Neutrophil (primary cell): ENCODE measurements around the gene EPB41L4B.

ENCODE experiments used
- H3K27ac ChIP-seq: fragments of 200-600 bp; sonication (generic); 2 replicates; pipeline ENCODE4 v1.5.1; 2016; ENCODE audit warnings: mild to moderate bottlenecking, moderate library complexity
- H3K27me3 ChIP-seq: fragments of 200-600 bp; sonication (generic); 2 replicates; pipeline ENCODE4 v1.6.0; 2016; ENCODE audit warnings: mild to moderate bottlenecking
- H3K36me3 ChIP-seq: fragments of 200-600 bp; sonication (generic); 2 replicates; pipeline ENCODE4 v1.5.1; 2017
- H3K4me1 ChIP-seq, 2 experiments: fragments of 200-600 bp in 1 of 2; sonication (generic) in 1 of 2; 1 replicate in 1 of 2; 2 replicates in 1 of 2; pipeline versions ENCODE4 v1.5.1 to v1.6.1; 2013 to 2016; ENCODE audit warnings: low read depth in 1 of 2, low read length in 1 of 2, mild to moderate bottlenecking in 1 of 2, moderate library complexity in 1 of 2; ENCODE audit not compliant: control insufficient read depth in 1 of 2, insufficient read depth in 1 of 2
- H3K4me3 ChIP-seq, 2 experiments: fragments of 200-600 bp in 1 of 2; sonication (generic) in 1 of 2; 1 replicate in 1 of 2; 2 replicates in 1 of 2; pipeline ENCODE4 v1.5.1; 2013 to 2016; ENCODE audit warnings: low read depth in 1 of 2, low read length in 1 of 2, mild to moderate bottlenecking in 1 of 2, moderate library complexity in 1 of 2
- H3K9me3 ChIP-seq: fragments of 200-600 bp; sonication (generic); 2 replicates; pipeline ENCODE4 v1.5.1; 2016
- CTCF ChIP-seq: fragments of 200-600 bp; sonication (generic); IDR thresholded peaks from 2 replicates; pipeline ENCODE4 v1.5.1; 2016; ENCODE audit warnings: antibody characterized with exemption

The EPB41L4B gene

GRCh38 chr9:109253637-109254284 lies 67.1 kb downstream of the EPB41L4B start:
- Histone ChIP-seq H3K36me3 (no peaks in the 10 kb centered on the region), H3K9me3 (no peaks in the 10 kb centered on the region), H3K27me3 (peaks cover 21% of the 10 kb centered on the region), H3K4me1 (no peaks in the 10 kb centered on the region), H3K27ac (no peak overlapping the region), H3K4me3 (no peak overlapping the region)
- no peak for TF ChIP-seq CTCF

GRCh38 chr9:109253241-109253636 lies 67.6 kb downstream of the EPB41L4B start:
- H3K9me3 ChIP-seq, result no peaks in the 10 kb centered on the region
- no peaks in the 10 kb centered on the region for H3K4me1 ChIP-seq
- TF ChIP-seq CTCF, result no peak
- H3K27me3 ChIP-seq, result peaks cover 17% of the 10 kb centered on the region
- H3K27ac ChIP-seq, result no peak overlapping the region
- no peak overlapping the region for H3K4me3 ChIP-seq
- H3K36me3 ChIP-seq, result no peaks in the 10 kb centered on the region

GRCh38 chr9:109252291-109252690 lies 68.6 kb downstream of the EPB41L4B start:
- TF ChIP-seq CTCF, result no peak
- H3K4me1 ChIP-seq, result no peaks in the 10 kb centered on the region
- no peak overlapping the region for H3K27ac ChIP-seq
- H3K9me3 ChIP-seq, result no peaks in the 10 kb centered on the region
- peaks cover 18% of the 10 kb centered on the region for H3K27me3 ChIP-seq
- H3K36me3 ChIP-seq, result no peaks in the 10 kb centered on the region
- no peak overlapping the region for H3K4me3 ChIP-seq

GRCh38 chr9:109251776-109252106 lies 69.1 kb downstream of the EPB41L4B start:
- H3K36me3 ChIP-seq, result no peaks in the 10 kb centered on the region
- TF ChIP-seq CTCF, result no peak
- no peaks in the 10 kb centered on the region for H3K4me1 ChIP-seq
- no peak overlapping the region for H3K4me3 ChIP-seq
- peaks cover 16% of the 10 kb centered on the region for H3K27me3 ChIP-seq
- no peak overlapping the region for H3K27ac ChIP-seq
- H3K9me3 ChIP-seq, result no peaks in the 10 kb centered on the region

GRCh38 chr9:109251080-109251775 lies 69.6 kb downstream of the EPB41L4B start:
- Histone ChIP-seq H3K27me3 (peaks cover 19% of the 10 kb centered on the region), H3K36me3 (no peaks in the 10 kb centered on the region), H3K4me1 (no peaks in the 10 kb centered on the region), H3K4me3 (no peak overlapping the region), H3K9me3 (no peaks in the 10 kb centered on the region), H3K27ac (no peak overlapping the region)
- TF ChIP-seq CTCF, result no peak
